ENCODE measurements around the gene TMEM72. TPM values are rescaled to one million over a fixed set of nuclear protein-coding genes. Genes with fewer than 3 reads are reported as not detected.

TMEM72 gene
- total RNA-seq, 1 donor from 2014 or later, result not detected

GRCh38 chr10:44938956-44939355 is 27.8 kb downstream of the TMEM72 start:
- H3K4me3 ChIP-seq (ENCODE audit: low read depth, low read length), result no peak overlapping the region
- no peak for TF ChIP-seq CTCF (conservative IDR thresholded peaks at IDR 0.05; ENCODE audit: low read depth, low read length)
- DNase-seq (ENCODE audit: low read depth), result no peak

- no peak for TF ChIP-seq CTCF (conservative IDR thresholded peaks at IDR 0.05; ENCODE audit: low read depth, low read length)
Observed at GRCh38 chr10:44939691-44940401, 28.7 kb downstream of the TMEM72 start.

DNA sequence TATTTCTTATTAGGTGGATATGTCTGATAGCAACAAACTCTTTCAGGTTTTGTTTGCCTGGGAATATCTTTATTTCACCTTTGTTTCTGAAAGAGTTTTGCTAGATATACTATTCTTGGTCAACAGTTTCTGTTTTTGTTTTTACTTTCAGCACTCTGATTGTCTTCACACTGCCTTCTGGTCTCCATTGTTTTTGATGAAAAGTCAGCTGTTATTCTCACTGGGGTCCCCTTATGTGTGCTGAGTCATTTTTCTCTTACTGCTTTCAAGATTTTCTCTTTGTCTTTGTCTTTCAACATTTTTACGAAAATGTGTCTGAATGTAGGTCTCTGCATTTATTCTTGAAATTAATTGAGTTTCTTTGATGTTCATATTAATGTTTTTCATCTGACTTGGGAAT is 33.2 kb downstream of the TMEM72 start:
- DNase-seq (ENCODE audit: low read depth), result no peak
- no peak for TF ChIP-seq CTCF (conservative IDR thresholded peaks at IDR 0.05; ENCODE audit: low read depth, low read length)
- H3K4me3 ChIP-seq (ENCODE audit: low read depth, low read length), result no peak overlapping the region

More at GRCh38 chr10:44939691-44940401, 28.7 kb downstream of the TMEM72 start:
- peak; percentile 67 for DNase-seq (ENCODE audit: low read depth)
- H3K4me3 ChIP-seq (ENCODE audit: low read depth, low read length), result no peak overlapping the region

- no peak for TF ChIP-seq CTCF (conservative IDR thresholded peaks at IDR 0.05; ENCODE audit: low read depth, low read length)
- no peak overlapping the region for H3K4me3 ChIP-seq (ENCODE audit: low read depth, low read length)
- peak; percentile 52 for DNase-seq (ENCODE audit: low read depth)
Observed at GRCh38 chr10:44946205-44946604, 35.1 kb downstream of the TMEM72 start.

DNA sequence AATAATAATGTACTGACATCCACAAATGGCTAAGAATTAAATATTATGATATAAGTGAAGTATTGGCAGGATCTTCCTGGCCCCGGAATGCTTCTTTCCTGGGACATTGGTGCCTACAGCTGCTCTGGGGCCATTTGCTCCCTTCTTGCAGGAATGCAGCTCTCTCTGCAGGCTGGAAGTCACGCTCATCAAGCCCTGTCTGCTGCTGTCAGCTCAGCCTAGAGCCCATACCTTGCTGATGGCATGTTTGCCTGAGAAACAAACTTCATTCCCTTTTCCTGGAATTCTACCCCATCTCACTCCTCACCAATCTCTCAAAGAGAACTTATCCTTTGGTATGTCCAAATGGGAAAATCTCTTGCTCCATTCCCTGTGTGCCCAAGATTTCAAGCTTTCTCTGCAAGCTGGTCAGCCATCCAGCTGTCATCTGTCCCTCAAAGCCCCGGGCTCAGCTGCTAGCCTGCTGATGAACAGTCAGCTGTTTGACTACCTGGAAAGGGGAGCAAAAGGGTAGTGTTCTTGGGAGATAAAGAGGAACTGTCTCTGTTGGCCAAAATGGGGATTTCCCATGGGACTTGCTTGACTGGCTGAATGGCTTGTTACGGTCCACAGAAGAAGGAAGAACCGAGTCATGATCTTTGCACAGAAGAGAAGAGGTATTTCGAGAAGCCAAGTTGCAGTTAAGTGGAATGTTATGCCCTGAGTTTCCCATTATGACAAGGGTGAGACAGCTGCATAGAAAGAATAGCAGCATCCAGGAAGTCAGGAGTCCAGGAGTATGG is 36.4 kb downstream of the TMEM72 start:
- peak; percentile 93 for DNase-seq (ENCODE audit: low read depth)
- TF ChIP-seq CTCF (conservative IDR thresholded peaks at IDR 0.05; ENCODE audit: low read depth, low read length), result no peak
- H3K4me3 ChIP-seq (ENCODE audit: low read depth, low read length), result no peak overlapping the region

DNA sequence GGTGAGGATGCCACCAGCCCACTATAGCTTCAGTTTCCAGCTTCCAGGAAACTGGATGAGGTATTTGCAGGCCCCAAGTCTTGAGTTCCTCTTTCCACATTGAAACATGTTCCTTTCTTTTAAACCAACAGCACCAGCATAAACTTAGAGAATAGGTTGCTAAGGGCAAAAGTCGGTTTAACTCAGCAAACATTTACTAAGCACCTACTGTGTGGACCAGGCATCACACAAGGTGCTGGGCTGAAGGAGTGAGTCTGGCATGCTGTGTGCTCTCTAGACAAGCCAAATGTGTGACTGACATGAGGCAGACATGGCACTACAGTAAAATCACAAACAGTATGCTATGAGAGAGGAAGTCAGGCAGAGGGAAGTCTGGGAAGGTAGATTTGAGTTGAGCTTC is 37.5 kb downstream of the TMEM72 start:
- H3K4me3 ChIP-seq (ENCODE audit: low read depth, low read length), result no peak overlapping the region
- no peak for TF ChIP-seq CTCF (conservative IDR thresholded peaks at IDR 0.05; ENCODE audit: low read depth, low read length)
- DNase-seq (ENCODE audit: low read depth), result no peak
